Hepatocyte (in vitro differentiated cells): Measurements from ENCODE around the gene VEGFD. TPM values are rescaled to one million over a fixed set of nuclear protein-coding genes. Genes with fewer than 3 reads are reported as not detected.

ENCODE experiments used
- DNase-seq: peaks from one replicate; pipeline ENCODE4 v3.0.0-alpha.2; 2016; ENCODE audit warnings: low spot score
- H2AFZ ChIP-seq: fragments of 200-600 bp; sonication (generic); 2 replicates; pipeline ENCODE4 v1.6.0; 2016; ENCODE audit warnings: antibody characterized with exemption, mild to moderate bottlenecking
- H3K27ac ChIP-seq: fragments of 200-600 bp; sonication (generic); 2 replicates; pipeline ENCODE4 v1.5.1; 2016; ENCODE audit warnings: mild to moderate bottlenecking
- H3K27me3 ChIP-seq: fragments of 200-600 bp; sonication (generic); 2 replicates; pipeline ENCODE4 v1.6.1; 2016
- H3K36me3 ChIP-seq: fragments of 200-600 bp; sonication (generic); replicated peaks from 2 replicates; pipeline ENCODE4 v1.5.1; 2016; ENCODE audit warnings: low read depth; ENCODE audit not compliant: insufficient read depth
- H3K4me1 ChIP-seq: fragments of 200-600 bp; sonication (generic); 2 replicates; pipeline ENCODE4 v1.5.1; 2016; ENCODE audit warnings: mild to moderate bottlenecking, moderate library complexity; ENCODE audit not compliant: insufficient read depth
- H3K4me2 ChIP-seq: fragments of 200-600 bp; sonication (generic); 2 replicates; pipeline ENCODE4 v1.6.0; 2016
- H3K4me3 ChIP-seq: fragments of 200-600 bp; sonication (generic); 2 replicates; pipeline ENCODE4 v1.5.1; 2016; ENCODE audit warnings: mild to moderate bottlenecking
- H3K79me2 ChIP-seq: fragments of 200-600 bp; sonication (generic); 2 replicates; pipeline ENCODE4 v1.6.0; 2017; ENCODE audit warnings: mild to moderate bottlenecking
- H3K9me2 ChIP-seq: fragments of 200-600 bp; sonication (generic); replicated peaks from 2 replicates; pipeline ENCODE4 v1.6.0; 2017; ENCODE audit warnings: mild to moderate bottlenecking; ENCODE audit not compliant: insufficient read depth
- H3K9me3 ChIP-seq: fragments of 200-600 bp; sonication (generic); 2 replicates; pipeline ENCODE4 v1.5.1; 2016; ENCODE audit warnings: low read depth, mild to moderate bottlenecking
- H4K20me1 ChIP-seq: fragments of 200-600 bp; sonication (generic); 2 replicates; pipeline ENCODE4 v1.6.0; 2016; ENCODE audit warnings: mild to moderate bottlenecking; ENCODE audit not compliant: insufficient read depth, poor library complexity, severe bottlenecking
- CTCF ChIP-seq: fragments of 200-600 bp; sonication (generic); IDR thresholded peaks from 2 replicates; pipeline ENCODE4 v1.5.1; 2016; ENCODE audit warnings: antibody characterized with exemption, mild to moderate bottlenecking; ENCODE audit not compliant: poor library complexity
- EZH2 ChIP-seq: fragments of 200-600 bp; sonication (generic); IDR thresholded peaks from 2 replicates; pipeline ENCODE4 v1.6.1; 2016; ENCODE audit warnings: antibody characterized with exemption, mild to moderate bottlenecking, borderline replicate concordance
- EZH2phosphoT487 ChIP-seq: fragments of 200-600 bp; sonication (generic); IDR thresholded peaks from one replicate; pipeline ENCODE4 v1.6.1; 2018; ENCODE audit warnings: antibody characterized with exemption, mild to moderate bottlenecking, low read depth, moderate library complexity; ENCODE audit not compliant: unreplicated experiment, severe bottlenecking
- WGBS: methylation state at CpG from one replicate; pipeline ENCODE4 v1.1.6; 2016; ENCODE audit warnings: low lambda C conversion rate; ENCODE audit errors: missing lambda C conversion rate; 5-methylcytosine and 5-hydroxymethylcytosine counted together
- polyA plus RNA-seq: library from polyadenylated mRNA; unstranded; fragments of >200 nt; fragmentation: Nextera tagmentation; extraction: Ambion mirVana; gene quantifications from 2 replicates; pipeline ENCODE4 v1.2.1, GENCODE V29; 2016
- total RNA-seq: library from RNA; depleted of rRNA; stranded (reverse); fragments of >200 nt; gene quantifications from 2 replicates; pipeline ENCODE4 v1.2.3, GENCODE V29; 2014

The VEGFD gene
- total and polyA plus RNA-seq, 2 experiments from 2014 or later: 0.39 to 0.80 TPM

- Histone ChIP-seq H2AFZ (no peak overlapping the region), H3K4me3 (no peak overlapping the region), H3K4me2 (no peak overlapping the region), H4K20me1 (no peaks in the 10 kb centered on the region), H3K79me2 (no peaks in the 10 kb centered on the region), H3K9me2 (no peaks in the 10 kb centered on the region), H3K9me3 (no peaks in the 10 kb centered on the region), H3K27ac (no peak overlapping the region), H3K27me3 (no peaks in the 10 kb centered on the region), H3K4me1 (no peaks in the 10 kb centered on the region), H3K36me3 (no peaks in the 10 kb centered on the region)
- WGBS: 91% methylated on average over 1 of the region's 1 CpG
- DNase-seq: no peak
- TF ChIP-seq EZH2 (no peak), EZH2phosphoT487 (no peak), CTCF (no peak)
Measured at GRCh38 chrX:15425024-15425423, 40.8 kb upstream of the VEGFD start.

- H3K36me3 ChIP-seq: no peaks in the 10 kb centered on the region
- no peak overlapping the region for H2AFZ ChIP-seq
- H3K9me2 ChIP-seq: no peaks in the 10 kb centered on the region
- no peak overlapping the region for H3K4me3 ChIP-seq
- no peaks in the 10 kb centered on the region for H3K4me1 ChIP-seq
- no peak overlapping the region for H3K4me2 ChIP-seq
- H4K20me1 ChIP-seq: no peaks in the 10 kb centered on the region
- no peaks in the 10 kb centered on the region for H3K79me2 ChIP-seq
- no peaks in the 10 kb centered on the region for H3K9me3 ChIP-seq
- 65% methylated on average over 3 of the region's 3 CpGs for WGBS
- DNase-seq: no peak
- no peak overlapping the region for H3K27ac ChIP-seq
- no peaks in the 10 kb centered on the region for H3K27me3 ChIP-seq
- no peak for TF ChIP-seq CTCF
- TF ChIP-seq EZH2phosphoT487: no peak
- TF ChIP-seq EZH2: no peak
Measured at GRCh38 chrX:15418707-15419181, 34.5 kb upstream of the VEGFD start.

- Histone ChIP-seq H3K27me3 (no peaks in the 10 kb centered on the region), H3K4me2 (no peak overlapping the region), H3K79me2 (no peaks in the 10 kb centered on the region), H3K36me3 (no peaks in the 10 kb centered on the region), H3K27ac (no peak overlapping the region), H2AFZ (no peak overlapping the region), H3K9me3 (no peaks in the 10 kb centered on the region), H3K4me3 (no peak overlapping the region), H4K20me1 (no peaks in the 10 kb centered on the region), H3K9me2 (no peaks in the 10 kb centered on the region), H3K4me1 (no peaks in the 10 kb centered on the region)
- no peak for DNase-seq
- TF ChIP-seq CTCF (no peak), EZH2phosphoT487 (no peak), EZH2 (no peak)
- WGBS: 80% methylated on average over 6 of the region's 6 CpGs
Measured at GRCh38 chrX:15418041-15418706, 34.0 kb upstream of the VEGFD start.
